GOT3 (cell line): ENCODE measurements around the gene GPR141.

Source experiments
- DNase-seq: peaks from one replicate; lab custom pipeline; 2025; ENCODE audit warnings: mixed read lengths; lab: John Stamatoyannopoulos, UW

Gene GPR141

GRCh38 chr7:37683246-37684120 lies at the start of gene GPR141:
Gene GPR141, plus strand, starts transcription at chr7:37683766. Its CDS starts 56,628 bp downstream, at chr7:37740394.
- no peak for DNase-seq

GRCh38 chr7:37635346-37635745 lies 48.2 kb upstream of the GPR141 start:
- no peak for DNase-seq

GRCh38 chr7:37642028-37642540 lies 41.5 kb upstream of the GPR141 start:
- no peak for DNase-seq

GRCh38 chr7:37643876-37644275 lies 39.7 kb upstream of the GPR141 start:
- DNase-seq: no peak

GRCh38 chr7:37645282-37646050 lies 38.1 kb upstream of the GPR141 start:
- DNase-seq: no peak

GRCh38 chr7:37656913-37657530 lies 26.5 kb upstream of the GPR141 start:
- DNase-seq: no peak

GRCh38 chr7:37657816-37658215 lies 25.8 kb upstream of the GPR141 start:
- no peak for DNase-seq

GRCh38 chr7:37659971-37660565 lies 23.5 kb upstream of the GPR141 start:
- no peak for DNase-seq

- DNase-seq: no peak
Measured at GRCh38 chr7:37660614-37661013, 23.0 kb upstream of the GPR141 start.

GRCh38 chr7:37663693-37664092 lies 19.9 kb upstream of the GPR141 start:
- DNase-seq: no peak

GRCh38 chr7:37665352-37666022 lies 18.1 kb upstream of the GPR141 start:
- no peak for DNase-seq

GRCh38 chr7:37666026-37666799 lies 17.4 kb upstream of the GPR141 start:
- no peak for DNase-seq

GRCh38 chr7:37669818-37670217 lies 13.7 kb upstream of the GPR141 start:
- DNase-seq: no peak

- DNase-seq: no peak
Measured at GRCh38 chr7:37670436-37670835, 13.1 kb upstream of the GPR141 start.

GRCh38 chr7:37671876-37672275 lies 11.7 kb upstream of the GPR141 start:
- DNase-seq: no peak

- no peak for DNase-seq
Measured at GRCh38 chr7:37672926-37673325, 10.6 kb upstream of the GPR141 start.

- DNase-seq: no peak
Measured at GRCh38 chr7:37673523-37673922, 10.0 kb upstream of the GPR141 start.

GRCh38 chr7:37674531-37674930 lies 9.0 kb upstream of the GPR141 start:
- DNase-seq: no peak

GRCh38 chr7:37675749-37676148 lies 7.8 kb upstream of the GPR141 start:
- no peak for DNase-seq

- no peak for DNase-seq
Measured at GRCh38 chr7:37684927-37685326, 1.4 kb downstream of the GPR141 start.
